HUDEP-2 (cell line): ENCODE data around the gene IMP4.

Source experiments
- DNase-seq, 76 experiments: peaks; one replicate each; lab custom pipeline; 2025; ENCODE audit not compliant: unreplicated experiment in 76 of 76; lab: John Stamatoyannopoulos, UW

Gene IMP4

GRCh38 chr2:130355172-130355577, 12.5 kb downstream of the IMP4 start:
- DNase-seq, result peak in 1 of 76 experiments; percentile 12

- DNase-seq, result peak in 65 of 76 experiments; percentile 9 to 76 (median 55)
Observed at GRCh38 chr2:130355578-130356431, 13.1 kb downstream of the IMP4 start, which contains the start of gene PTPN18. Gene PTPN18 (plus strand): TSS chr2:130356056. CDS start chr2:130356108, 52 bp downstream.

- DNase-seq, result no peak
Observed at GRCh38 chr2:130357864-130358263, 15.2 kb downstream of the IMP4 start.

- no peak for DNase-seq
Observed at GRCh38 chr2:130358420-130359350, 16.0 kb downstream of the IMP4 start.

GRCh38 chr2:130359466-130359865, 16.8 kb downstream of the IMP4 start:
- DNase-seq, result no peak

GRCh38 chr2:130363479-130363878, 20.8 kb downstream of the IMP4 start:
- DNase-seq, result no peak

- DNase-seq, result no peak
Observed at GRCh38 chr2:130365075-130365474, 22.4 kb downstream of the IMP4 start.

- no peak for DNase-seq
Observed at GRCh38 chr2:130365963-130366362, 23.3 kb downstream of the IMP4 start.

GRCh38 chr2:130366720-130367119, 24.0 kb downstream of the IMP4 start:
- no peak for DNase-seq

- DNase-seq, result no peak
Observed at GRCh38 chr2:130368786-130369185, 26.1 kb downstream of the IMP4 start.

- no peak for DNase-seq
Observed at GRCh38 chr2:130369311-130369964, 26.7 kb downstream of the IMP4 start.

GRCh38 chr2:130369965-130370341, 27.3 kb downstream of the IMP4 start:
- DNase-seq, result no peak

- DNase-seq, result no peak
Observed at GRCh38 chr2:130370490-130370889, 27.8 kb downstream of the IMP4 start.

- DNase-seq, result no peak
Observed at GRCh38 chr2:130371723-130372054, 29.0 kb downstream of the IMP4 start.

- DNase-seq, result peak in 74 of 76 experiments; percentile 6 to 90 (median 81)
Observed at GRCh38 chr2:130372055-130372832, 29.5 kb downstream of the IMP4 start.

- DNase-seq, result no peak
Observed at GRCh38 chr2:130372833-130373807, 30.4 kb downstream of the IMP4 start.

- no peak for DNase-seq
Observed at GRCh38 chr2:130373808-130374365, 31.2 kb downstream of the IMP4 start.

GRCh38 chr2:130374587-130375290, 32.0 kb downstream of the IMP4 start:
- DNase-seq, result no peak
